OCI-LY3 (cell line): Measurements from ENCODE around the gene UMODL1.

Experiments used
- H2AFZ ChIP-seq: fragments of 200-600, 300-600 bp; shearing (Covaris generic); 2 replicates; pipeline ENCODE4 v1.6.0; 2014; ENCODE audit warnings: antibody characterized with exemption, low read depth, low read length
- H3K27ac ChIP-seq: fragments of 200-600, 300-600 bp; sonication (generic); 2 replicates; pipeline ENCODE4 v1.5.1; 2014; ENCODE audit warnings: mild to moderate bottlenecking, low read length, moderate library complexity, mixed read lengths
- H3K27me3 ChIP-seq: fragments of 200-600, 300-600 bp; sonication (generic); 2 replicates; pipeline ENCODE4 v1.6.1; 2014; ENCODE audit warnings: low read depth, low read length, mixed read lengths
- H3K36me3 ChIP-seq: fragments of 200-600, 300-600 bp; sonication (generic); replicated peaks from 2 replicates; pipeline ENCODE3; 2014; ENCODE audit warnings: low read depth, low read length, mixed read lengths
- H3K4me1 ChIP-seq: fragments of 300-600, 200-600 bp; sonication (generic); 2 replicates; pipeline ENCODE4 v1.6.1; 2014; ENCODE audit warnings: low read length, mixed read lengths
- H3K4me2 ChIP-seq: fragments of 200-600, 300-600 bp; sonication (generic); 2 replicates; pipeline ENCODE4 v1.6.1; 2014; ENCODE audit warnings: low read length, mixed read lengths
- H3K4me3 ChIP-seq: fragments of 300-600, 200-600 bp; sonication (generic); 2 replicates; pipeline ENCODE4 v1.5.1; 2014; ENCODE audit warnings: antibody characterized with exemption, mild to moderate bottlenecking, low read length, moderate library complexity
- H3K79me2 ChIP-seq: fragments of 300-600, 200-600 bp; shearing (Covaris generic); 2 replicates; pipeline ENCODE4 v1.6.1; 2014; ENCODE audit warnings: mild to moderate bottlenecking, low read length, mixed read lengths
- H3K9ac ChIP-seq: fragments of 300-600, 200-600 bp; shearing (Covaris generic); 2 replicates; pipeline ENCODE4 v1.6.0; 2014; ENCODE audit warnings: mild to moderate bottlenecking, low read length, moderate library complexity
- H3K9me3 ChIP-seq: fragments of 200-600, 300-600 bp; shearing (Covaris generic); 2 replicates; pipeline ENCODE4 v1.6.1; 2014; ENCODE audit warnings: low read length, mixed read lengths; ENCODE audit not compliant: insufficient read depth
- H4K20me1 ChIP-seq: fragments of 200-600, 300-600 bp; sonication (generic); 2 replicates; pipeline ENCODE4 v1.6.1; 2016; ENCODE audit warnings: low read length, mixed read lengths; ENCODE audit not compliant: insufficient read depth
- EZH2phosphoT487 ChIP-seq: fragments of 200-600 bp; shearing (Covaris generic); IDR thresholded peaks from 2 replicates; pipeline ENCODE4 v1.6.1; 2018; ENCODE audit warnings: antibody characterized with exemption, mixed run types, low read depth
- TF ChIP-seq, protein P1 (sequence below): fragments of 200-600, 300-600 bp; sonication (generic); IDR thresholded peaks from 2 replicates; pipeline ENCODE4 v1.5.1; 2014; ENCODE audit warnings: antibody characterized with exemption, low read length, low read depth

Gene UMODL1

GRCh38 chr21:42027085-42027821 lies 43.9 kb upstream of the UMODL1 start:
- Histone ChIP-seq H3K9ac (no peak overlapping the region), H3K27me3 (no peaks in the 10 kb centered on the region), H3K36me3 (no peaks in the 10 kb centered on the region), H3K4me3 (no peak overlapping the region), H3K9me3 (no peaks in the 10 kb centered on the region), H4K20me1 (no peaks in the 10 kb centered on the region), H3K4me2 (no peak overlapping the region), H2AFZ (no peak overlapping the region), H3K27ac (no peak overlapping the region), H3K79me2 (no peaks in the 10 kb centered on the region), H3K4me1 (no peaks in the 10 kb centered on the region)
- no peak for TF ChIP-seq EZH2phosphoT487
- TF ChIP-seq, protein P1, sequence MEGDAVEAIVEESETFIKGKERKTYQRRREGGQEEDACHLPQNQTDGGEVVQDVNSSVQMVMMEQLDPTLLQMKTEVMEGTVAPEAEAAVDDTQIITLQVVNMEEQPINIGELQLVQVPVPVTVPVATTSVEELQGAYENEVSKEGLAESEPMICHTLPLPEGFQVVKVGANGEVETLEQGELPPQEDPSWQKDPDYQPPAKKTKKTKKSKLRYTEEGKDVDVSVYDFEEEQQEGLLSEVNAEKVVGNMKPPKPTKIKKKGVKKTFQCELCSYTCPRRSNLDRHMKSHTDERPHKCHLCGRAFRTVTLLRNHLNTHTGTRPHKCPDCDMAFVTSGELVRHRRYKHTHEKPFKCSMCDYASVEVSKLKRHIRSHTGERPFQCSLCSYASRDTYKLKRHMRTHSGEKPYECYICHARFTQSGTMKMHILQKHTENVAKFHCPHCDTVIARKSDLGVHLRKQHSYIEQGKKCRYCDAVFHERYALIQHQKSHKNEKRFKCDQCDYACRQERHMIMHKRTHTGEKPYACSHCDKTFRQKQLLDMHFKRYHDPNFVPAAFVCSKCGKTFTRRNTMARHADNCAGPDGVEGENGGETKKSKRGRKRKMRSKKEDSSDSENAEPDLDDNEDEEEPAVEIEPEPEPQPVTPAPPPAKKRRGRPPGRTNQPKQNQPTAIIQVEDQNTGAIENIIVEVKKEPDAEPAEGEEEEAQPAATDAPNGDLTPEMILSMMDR: no peak

DNA sequence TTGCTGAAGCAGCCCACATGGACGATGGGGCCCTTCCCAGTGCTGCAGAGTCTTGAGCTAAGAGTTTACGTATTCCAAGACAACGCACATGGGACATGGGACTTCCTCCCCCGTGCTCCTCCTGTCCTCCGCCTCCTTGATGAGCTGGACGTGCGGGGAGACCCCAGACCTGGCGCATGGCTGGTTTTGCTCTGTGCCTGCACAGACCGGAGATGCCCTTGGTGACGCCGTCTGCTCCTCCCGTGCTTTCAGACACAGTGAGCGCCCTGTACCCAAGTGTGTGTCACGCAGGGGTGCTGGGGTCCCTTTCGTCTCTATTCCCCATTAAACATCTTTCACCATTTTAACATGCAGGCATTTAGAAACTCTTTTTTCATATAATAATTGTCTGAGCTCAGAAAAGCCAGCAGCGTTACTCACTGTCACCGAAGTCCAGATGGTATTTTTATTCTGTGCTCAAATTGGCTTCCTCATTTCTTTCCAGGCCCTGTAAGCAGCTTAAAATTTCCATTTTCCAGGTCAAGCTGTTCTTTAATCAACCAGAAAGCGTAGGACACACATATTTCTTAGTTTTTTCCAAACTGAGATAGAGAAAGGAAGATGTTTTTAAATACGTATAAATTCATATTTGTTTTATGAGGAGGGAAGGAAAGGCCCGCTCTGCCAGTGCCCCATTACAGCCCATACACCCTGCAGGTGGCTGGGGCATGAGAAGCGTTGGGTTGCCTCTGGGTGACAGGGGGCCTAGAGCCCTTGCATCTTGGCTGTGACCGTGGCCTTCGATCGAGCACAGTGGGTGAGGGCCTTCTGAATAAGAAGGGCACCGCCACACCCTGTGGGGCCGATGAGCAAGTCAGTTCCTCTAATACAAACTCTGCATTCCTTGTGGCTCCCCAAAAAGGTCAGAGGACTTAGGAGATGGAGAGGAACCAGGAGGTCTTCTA lies 43.0 kb upstream of the UMODL1 start:
- TF ChIP-seq, protein P1: no peak
- TF ChIP-seq EZH2phosphoT487: no peak
- H3K9me3 ChIP-seq: no peaks in the 10 kb centered on the region
- no peak overlapping the region for H3K4me2 ChIP-seq
- no peak overlapping the region for H2AFZ ChIP-seq
- no peak overlapping the region for H3K4me3 ChIP-seq
- no peaks in the 10 kb centered on the region for H3K79me2 ChIP-seq
- no peaks in the 10 kb centered on the region for H3K4me1 ChIP-seq
- H3K27ac ChIP-seq: no peak overlapping the region
- H3K36me3 ChIP-seq: no peaks in the 10 kb centered on the region
- H3K9ac ChIP-seq: no peak overlapping the region
- H3K27me3 ChIP-seq: no peaks in the 10 kb centered on the region
- no peaks in the 10 kb centered on the region for H4K20me1 ChIP-seq

DNA sequence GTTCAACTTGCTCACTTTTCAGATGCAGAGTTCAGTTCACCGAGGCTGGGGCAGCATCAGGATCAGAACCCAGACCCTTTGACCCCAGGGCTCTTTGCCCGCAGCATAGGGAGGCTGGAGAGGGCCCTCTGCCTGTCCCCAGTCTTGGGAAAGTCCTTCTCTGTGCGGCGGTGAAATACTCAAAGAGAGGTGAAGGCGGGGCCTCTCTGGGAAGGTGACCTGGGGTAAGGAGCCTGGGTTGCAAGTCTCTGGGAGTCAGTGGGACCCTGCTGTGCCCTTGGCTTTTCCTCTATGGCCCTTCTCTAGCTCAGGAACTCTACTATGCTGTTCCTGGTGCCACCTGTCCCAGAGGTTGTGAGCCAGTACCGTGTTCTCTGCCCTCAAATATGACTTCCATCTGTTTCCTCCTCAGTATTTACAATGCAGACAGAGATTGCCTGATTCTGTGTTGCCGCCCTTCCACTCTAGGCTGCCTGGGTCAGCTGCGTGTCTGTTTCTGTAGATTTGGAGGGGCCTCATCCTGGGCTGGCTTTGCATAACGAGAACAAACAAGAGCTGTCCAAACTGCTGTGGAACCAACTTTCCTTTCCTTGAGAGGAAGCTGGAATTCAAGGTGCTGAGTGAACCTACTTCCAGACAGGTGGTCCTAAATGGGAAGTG lies 42.2 kb upstream of the UMODL1 start:
- no peak overlapping the region for H3K27ac ChIP-seq
- H2AFZ ChIP-seq: no peak overlapping the region
- H3K9me3 ChIP-seq: no peaks in the 10 kb centered on the region
- no peaks in the 10 kb centered on the region for H3K79me2 ChIP-seq
- no peak overlapping the region for H3K9ac ChIP-seq
- H4K20me1 ChIP-seq: no peaks in the 10 kb centered on the region
- TF ChIP-seq, protein P1: no peak
- TF ChIP-seq EZH2phosphoT487: no peak
- no peak overlapping the region for H3K4me2 ChIP-seq
- H3K4me3 ChIP-seq: no peak overlapping the region
- no peaks in the 10 kb centered on the region for H3K4me1 ChIP-seq
- H3K27me3 ChIP-seq: no peaks in the 10 kb centered on the region
- no peaks in the 10 kb centered on the region for H3K36me3 ChIP-seq

DNA sequence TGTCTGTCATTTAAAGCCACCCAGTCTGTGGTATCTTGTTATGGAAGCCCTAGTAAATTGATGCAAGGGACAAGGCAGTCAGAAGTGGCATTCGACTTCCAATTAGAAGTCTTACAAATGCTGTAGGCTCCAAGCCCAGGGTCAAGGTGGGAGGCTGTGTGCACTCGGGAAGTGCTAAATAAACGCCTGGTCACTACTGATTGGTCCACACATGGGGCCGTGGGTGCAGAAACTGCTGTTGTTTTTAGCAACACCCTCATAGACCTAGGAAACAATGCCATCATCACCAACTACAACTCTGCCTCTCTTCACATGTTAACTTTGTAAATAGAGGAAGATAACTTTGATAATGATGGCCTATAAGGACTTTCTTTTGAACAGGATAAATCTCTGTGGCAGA lies 40.8 kb upstream of the UMODL1 start:
- Histone ChIP-seq H3K27me3 (no peaks in the 10 kb centered on the region), H2AFZ (no peak overlapping the region), H3K4me1 (no peaks in the 10 kb centered on the region), H3K9ac (no peak overlapping the region), H3K79me2 (no peaks in the 10 kb centered on the region), H3K4me2 (no peak overlapping the region), H4K20me1 (no peaks in the 10 kb centered on the region), H3K27ac (no peak overlapping the region), H3K4me3 (no peak overlapping the region), H3K36me3 (no peaks in the 10 kb centered on the region), H3K9me3 (no peaks in the 10 kb centered on the region)
- TF ChIP-seq EZH2phosphoT487: no peak
